Parathyroid adenoma (tissue), 2 donors: ENCODE results near the gene PPM1H.

Experiments
- H2AFZ ChIP-seq: fragments of 300-600 bp; sonication (generic); one replicate; pipeline ENCODE4 v1.7.0; 2017; ENCODE audit warnings: antibody characterized with exemption, mild to moderate bottlenecking
- H3K27ac ChIP-seq: fragments of 300-600 bp; sonication (generic); one replicate; pipeline ENCODE4 v1.7.0; 2017
- H3K27me3 ChIP-seq: fragments of 300-600 bp; sonication (generic); one replicate; pipeline ENCODE4 v1.7.0; 2017; ENCODE audit warnings: low read length; ENCODE audit not compliant: control insufficient read depth, insufficient read depth
- H3K36me3 ChIP-seq: fragments of 300-600 bp; sonication (generic); one replicate; pipeline ENCODE4 v1.7.0; 2017; ENCODE audit warnings: low read length; ENCODE audit not compliant: control insufficient read depth, insufficient read depth
- H3K4me1 ChIP-seq: fragments of 300-600 bp; sonication (generic); one replicate; pipeline ENCODE4 v1.7.0; 2017; ENCODE audit warnings: control low read depth
- H3K4me2 ChIP-seq: fragments of 300-600 bp; sonication (generic); one replicate; pipeline ENCODE4 v1.7.0; 2017; ENCODE audit warnings: low read length
- H3K4me3 ChIP-seq: fragments of 300-600 bp; sonication (generic); one replicate; pipeline ENCODE4 v1.7.0; 2017; ENCODE audit warnings: low read depth, low read length
- H3K79me2 ChIP-seq: fragments of 300-600 bp; sonication (generic); one replicate; pipeline ENCODE4 v1.7.0; 2017; ENCODE audit warnings: control low read depth
- H3K9ac ChIP-seq: fragments of 300-600 bp; sonication (generic); one replicate; pipeline ENCODE4 v1.7.0; 2017; ENCODE audit warnings: mild to moderate bottlenecking
- H3K9me3 ChIP-seq: fragments of 300-600 bp; sonication (generic); one replicate; pipeline ENCODE4 v1.7.0; 2017; ENCODE audit warnings: low read length; ENCODE audit not compliant: control insufficient read depth
- CTCF ChIP-seq: fragments of 300-600 bp; sonication (generic); IDR thresholded peaks from one replicate; pipeline ENCODE4 v1.7.0; 2017; ENCODE audit warnings: antibody characterized with exemption, mild to moderate bottlenecking
- donor health status: primary hyperparathyroidism.

The PPM1H gene

GRCh38 chr12:62854024-62854423 is 80.9 kb downstream of the PPM1H start:
- H3K79me2 ChIP-seq = peaks cover 28% of the 10 kb centered on the region
- no peaks in the 10 kb centered on the region for H3K27me3 ChIP-seq
- no peak for TF ChIP-seq CTCF
- H3K4me1 ChIP-seq = peaks cover 6% of the 10 kb centered on the region
- H3K36me3 ChIP-seq = no peaks in the 10 kb centered on the region
- no peak overlapping the region for H3K9ac ChIP-seq
- H3K27ac ChIP-seq = no peak overlapping the region
- no peak overlapping the region for H3K4me3 ChIP-seq
- H3K9me3 ChIP-seq = no peaks in the 10 kb centered on the region
- no peak overlapping the region for H2AFZ ChIP-seq
- H3K4me2 ChIP-seq = peak overlapping the region; percentile 18

GRCh38 chr12:62849398-62849797 is 85.6 kb downstream of the PPM1H start:
- no peak overlapping the region for H3K27ac ChIP-seq
- H3K9me3 ChIP-seq = no peaks in the 10 kb centered on the region
- no peak overlapping the region for H3K4me3 ChIP-seq
- no peak for TF ChIP-seq CTCF
- H3K36me3 ChIP-seq = no peaks in the 10 kb centered on the region
- H3K79me2 ChIP-seq = peaks cover 52% of the 10 kb centered on the region
- no peaks in the 10 kb centered on the region for H3K27me3 ChIP-seq
- H2AFZ ChIP-seq = no peak overlapping the region
- H3K9ac ChIP-seq = no peak overlapping the region
- peaks cover 24% of the 10 kb centered on the region for H3K4me1 ChIP-seq
- H3K4me2 ChIP-seq = no peak overlapping the region

GRCh38 chr12:62848418-62848817 is 86.5 kb downstream of the PPM1H start:
- Histone ChIP-seq H2AFZ (no peak overlapping the region), H3K79me2 (peaks cover 57% of the 10 kb centered on the region), H3K4me2 (no peak overlapping the region), H3K27ac (no peak overlapping the region), H3K27me3 (no peaks in the 10 kb centered on the region), H3K9me3 (no peaks in the 10 kb centered on the region), H3K4me3 (no peak overlapping the region), H3K9ac (no peak overlapping the region), H3K4me1 (peaks cover 18% of the 10 kb centered on the region), H3K36me3 (no peaks in the 10 kb centered on the region)
- TF ChIP-seq CTCF = no peak

- Histone ChIP-seq H3K4me1 (peaks cover 18% of the 10 kb centered on the region), H3K9ac (no peak overlapping the region), H3K79me2 (peaks cover 62% of the 10 kb centered on the region), H3K27ac (no peak overlapping the region), H2AFZ (no peak overlapping the region), H3K27me3 (no peaks in the 10 kb centered on the region), H3K4me2 (no peak overlapping the region), H3K36me3 (no peaks in the 10 kb centered on the region), H3K9me3 (no peaks in the 10 kb centered on the region), H3K4me3 (no peak overlapping the region)
- TF ChIP-seq CTCF = no peak
Measured at GRCh38 chr12:62847709-62848108, 87.2 kb downstream of the PPM1H start.

GRCh38 chr12:62846491-62846890 is 88.5 kb downstream of the PPM1H start:
- H3K27ac ChIP-seq = no peak overlapping the region
- no peak for TF ChIP-seq CTCF
- no peaks in the 10 kb centered on the region for H3K27me3 ChIP-seq
- H3K4me1 ChIP-seq = peaks cover 18% of the 10 kb centered on the region
- H3K36me3 ChIP-seq = no peaks in the 10 kb centered on the region
- no peak overlapping the region for H2AFZ ChIP-seq
- H3K4me3 ChIP-seq = no peak overlapping the region
- peaks cover 58% of the 10 kb centered on the region for H3K79me2 ChIP-seq
- H3K9ac ChIP-seq = no peak overlapping the region
- H3K9me3 ChIP-seq = no peaks in the 10 kb centered on the region
- no peak overlapping the region for H3K4me2 ChIP-seq
